HG02981 (cell line): ENCODE results near the gene SMAP1.

ENCODE experiments used
- ATAC-seq: cut with Tn5 transposase; IDR thresholded peaks from one replicate; pipeline ENCODE4 v1.9.1; 2021; ENCODE audit warnings: mild to moderate bottlenecking, moderate library complexity; ENCODE audit not compliant: unreplicated experiment

The SMAP1 gene

DNA sequence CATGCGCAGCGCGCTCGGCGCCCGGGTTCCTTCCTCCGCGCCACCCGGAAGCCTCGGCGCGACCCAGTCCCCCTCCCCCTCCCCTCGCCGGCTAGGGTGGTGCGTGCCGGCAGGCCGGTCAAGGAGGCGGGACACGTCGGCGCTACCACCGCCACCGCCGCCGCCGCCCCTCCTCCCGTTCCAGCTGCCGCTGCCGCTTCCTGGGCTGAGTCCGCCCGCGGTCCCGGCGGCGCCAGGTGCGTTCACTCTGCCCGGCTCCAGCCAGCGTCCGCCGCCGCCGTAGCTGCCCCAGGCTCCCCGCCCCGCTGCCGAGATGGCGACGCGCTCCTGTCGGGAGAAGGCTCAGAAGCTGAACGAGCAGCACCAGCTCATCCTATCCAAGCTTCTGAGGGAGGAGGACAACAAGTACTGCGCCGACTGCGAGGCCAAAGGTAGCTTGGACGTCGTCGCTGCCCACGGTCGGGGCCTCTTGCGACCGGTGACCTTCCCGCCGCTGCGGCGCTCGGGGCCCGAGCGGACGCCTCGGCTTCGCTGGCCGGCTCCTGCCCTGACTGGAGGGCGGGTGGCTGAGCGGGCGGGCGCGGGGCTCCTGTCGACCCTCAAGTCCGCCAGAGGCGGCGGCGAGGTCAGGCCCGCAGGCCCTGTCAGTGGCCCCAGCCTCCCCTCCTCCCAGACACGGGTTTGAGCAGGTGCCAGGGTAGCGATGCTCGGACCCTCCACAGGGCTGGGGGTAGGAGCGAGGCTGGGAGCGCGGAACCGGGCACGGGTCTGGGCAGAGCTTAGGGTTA, at the start of gene SMAP1:
Gene SMAP1, plus strand, starts transcription at position 173 of the 788 bp plus-strand sequence. Its CDS starts 141 bp downstream, at position 314.
- ATAC-seq = peak; percentile 91

DNA sequence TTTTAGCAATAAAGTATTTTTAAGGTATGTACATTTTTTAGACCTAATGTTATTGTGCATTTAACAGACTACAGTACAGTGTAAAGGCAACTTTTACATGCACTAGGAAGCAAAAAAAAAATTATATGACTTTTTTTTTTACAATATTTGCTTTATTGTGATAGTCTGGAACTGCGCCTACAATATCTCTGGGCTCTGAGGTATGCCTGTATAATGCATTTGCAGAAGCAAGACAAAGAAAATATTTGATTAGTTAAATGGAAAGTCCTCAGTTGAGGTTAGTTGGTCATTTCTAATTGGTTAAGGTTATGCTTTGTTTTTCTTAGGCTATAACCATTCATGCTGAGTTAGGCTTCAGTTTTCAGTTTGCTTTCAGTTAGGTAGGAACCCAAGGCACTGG, 46.9 kb upstream of the SMAP1 start:
- no peak for ATAC-seq

DNA sequence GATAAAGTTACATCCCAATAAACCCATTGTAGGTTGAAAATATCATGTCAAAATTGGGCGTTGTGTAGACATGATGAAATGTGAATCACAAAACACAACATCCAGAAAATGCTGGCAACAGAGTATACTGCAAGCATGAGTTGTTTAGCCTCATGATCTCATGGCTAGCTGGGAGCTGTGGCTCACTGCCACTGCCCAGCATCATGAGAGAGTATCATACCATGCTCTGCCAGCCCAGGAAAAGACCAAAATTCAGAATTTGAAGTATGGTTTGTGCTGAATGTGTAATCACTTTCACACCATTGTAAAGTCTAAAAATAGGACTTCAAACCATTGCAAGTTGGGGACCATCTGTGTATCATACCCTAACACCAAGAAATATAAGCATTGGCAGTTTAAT, 45.2 kb upstream of the SMAP1 start:
- no peak for ATAC-seq

DNA sequence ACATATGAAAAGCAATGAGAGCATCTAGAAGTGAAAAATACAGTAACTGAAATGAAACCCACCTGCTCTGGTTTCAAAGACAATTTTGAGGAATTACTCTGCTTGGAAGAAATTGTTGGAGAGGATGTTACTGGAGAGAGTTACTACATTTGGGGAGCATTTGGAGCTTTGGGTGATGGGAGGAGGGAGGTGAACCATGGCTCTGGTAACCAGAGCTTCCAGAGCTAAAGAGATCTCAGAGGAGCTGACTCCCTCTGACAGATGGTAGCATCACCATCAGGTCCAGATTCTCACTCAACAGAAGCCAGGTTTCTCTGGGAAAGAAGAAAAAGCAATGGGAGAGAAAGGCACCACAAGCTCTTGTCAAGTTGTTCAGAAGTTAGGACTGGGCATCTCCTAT, 42.2 kb upstream of the SMAP1 start:
- no peak for ATAC-seq

DNA sequence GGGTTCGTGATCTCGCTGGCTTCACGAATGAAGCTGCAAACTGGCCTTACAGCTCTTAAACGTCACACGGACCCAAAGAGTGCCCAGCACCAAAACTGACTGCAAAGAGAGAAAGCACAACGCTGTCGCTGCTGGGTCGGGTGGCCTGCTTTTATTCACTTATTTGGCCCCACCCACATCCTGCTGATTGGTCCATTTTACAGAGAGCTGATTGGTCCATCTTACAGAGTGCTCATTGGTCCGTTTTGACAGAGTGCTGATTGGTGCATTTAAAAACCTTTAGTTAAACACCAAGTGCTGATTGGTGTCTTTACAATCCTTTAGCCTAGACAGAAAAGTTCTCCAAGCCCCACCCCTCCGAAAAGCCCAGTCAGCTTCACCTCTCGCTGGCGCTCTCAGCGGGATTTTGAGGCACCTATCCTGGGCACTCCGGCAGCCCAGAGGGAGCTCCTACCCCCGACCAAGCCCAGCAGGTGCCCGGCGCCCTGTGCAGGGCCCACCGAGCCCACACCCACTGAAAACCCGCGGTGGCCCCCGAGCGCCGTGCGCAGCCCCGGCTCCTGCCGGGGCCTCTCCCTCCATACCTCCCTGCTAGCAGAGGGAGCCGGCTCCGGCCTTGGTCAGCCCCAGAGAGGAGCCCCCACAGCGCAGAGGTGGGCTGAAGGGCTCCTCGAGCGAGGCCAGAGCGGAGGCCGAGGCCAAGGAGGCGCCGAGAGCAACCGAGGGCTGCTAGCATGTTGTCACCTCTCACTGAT, 40.0 kb upstream of the SMAP1 start:
- no peak for ATAC-seq

DNA sequence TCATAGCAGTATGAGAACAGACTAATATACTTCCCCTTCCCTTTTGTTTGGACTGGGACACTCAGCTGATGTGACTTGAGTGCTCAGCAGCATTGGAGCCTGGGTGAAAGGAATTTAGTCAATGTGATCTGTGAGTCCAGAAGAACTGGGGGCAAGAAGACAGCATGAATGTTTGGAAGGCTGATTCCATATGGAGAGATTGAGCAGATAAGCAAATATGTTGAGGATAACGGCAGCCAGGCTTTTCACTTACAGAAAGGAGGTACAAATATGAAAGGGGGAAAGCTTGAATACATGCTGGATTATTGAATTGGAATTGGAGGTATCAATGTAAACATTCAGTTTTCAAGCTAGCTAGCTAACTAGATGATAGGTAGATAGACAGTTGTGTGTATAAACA, 37.8 kb upstream of the SMAP1 start:
- ATAC-seq = no peak

DNA sequence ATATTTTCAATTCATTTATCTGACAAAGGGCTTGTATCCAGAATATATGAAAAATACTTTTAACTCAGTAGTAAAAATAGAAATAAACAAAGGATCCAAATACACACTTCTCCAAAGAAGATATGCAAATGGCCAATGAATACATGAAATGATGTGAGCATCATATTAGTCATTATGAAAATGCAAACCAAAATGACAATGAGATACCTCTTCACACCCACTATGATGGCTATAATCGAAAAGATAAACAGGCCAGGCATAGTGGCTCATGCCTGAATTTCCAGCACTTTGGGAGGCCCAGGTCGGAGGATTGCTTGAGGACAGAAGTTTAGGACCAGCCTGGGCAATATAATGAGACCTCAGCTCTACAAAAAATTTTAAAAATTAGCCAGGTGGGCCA, 33.8 kb upstream of the SMAP1 start:
- ATAC-seq = no peak

DNA sequence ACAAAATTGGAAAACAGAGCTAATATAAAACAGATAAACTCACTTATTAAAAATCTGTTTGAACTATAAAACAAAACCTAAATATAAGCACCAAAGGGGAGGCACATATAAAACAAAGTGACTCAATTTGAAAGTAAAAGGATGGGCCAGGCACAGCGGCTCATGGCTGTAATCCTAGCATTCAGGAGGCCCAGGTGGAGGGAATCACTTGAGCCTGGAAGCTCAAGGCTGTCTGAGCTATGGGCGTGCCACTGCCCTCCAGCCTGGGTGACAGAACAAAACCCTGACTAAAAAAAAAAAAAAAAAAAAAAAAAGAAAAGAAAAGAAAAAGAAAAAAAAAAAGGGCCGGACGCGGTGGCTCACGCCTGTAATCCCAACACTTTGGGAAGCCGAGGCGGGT, 31.1 kb upstream of the SMAP1 start:
- no peak for ATAC-seq

DNA sequence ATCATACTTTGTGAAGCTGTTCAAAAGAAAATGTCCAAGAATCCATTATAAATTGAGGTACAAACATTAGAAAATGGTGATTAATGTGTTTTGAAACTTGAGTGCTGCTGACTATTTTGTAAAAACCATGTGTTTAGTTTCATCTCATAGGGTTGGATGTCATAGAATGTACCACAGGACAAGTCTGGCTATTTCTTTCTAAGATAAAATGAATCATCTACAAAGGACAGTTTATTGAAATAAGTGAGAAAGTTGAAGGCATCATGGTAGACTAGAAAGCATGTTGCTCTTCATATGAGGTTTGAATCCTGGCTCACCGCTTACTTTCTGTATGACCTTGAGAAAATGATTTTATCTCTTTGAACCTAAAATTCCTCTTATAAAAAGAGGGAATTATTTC, 29.2 kb upstream of the SMAP1 start:
- no peak for ATAC-seq

DNA sequence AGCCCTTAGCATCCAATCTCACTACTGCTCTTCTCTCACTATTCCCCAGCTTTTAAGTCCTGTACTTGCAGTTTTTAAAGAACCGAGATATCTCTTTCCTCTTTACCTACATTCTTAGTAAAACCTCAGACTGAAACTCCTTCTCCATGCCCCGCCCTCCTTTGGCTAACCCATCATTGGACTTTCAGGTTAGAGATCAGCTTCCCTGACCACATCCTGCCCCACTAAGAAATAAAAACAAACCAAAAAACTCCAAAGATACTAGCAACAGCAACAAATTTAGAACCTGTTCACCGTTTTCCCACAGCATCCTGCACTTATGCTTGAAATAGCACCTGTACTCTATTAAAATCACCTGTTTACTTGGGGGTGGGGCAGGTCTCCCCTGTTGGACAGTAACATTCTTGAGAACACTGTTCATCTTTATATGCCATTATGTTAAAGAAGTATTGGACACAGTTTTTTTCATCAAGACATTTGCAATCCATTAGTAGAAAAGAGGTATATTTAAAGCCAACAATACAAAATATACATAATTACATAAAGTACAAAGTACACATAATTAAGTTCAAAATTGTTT, 16.3 kb upstream of the SMAP1 start:
- no peak for ATAC-seq

DNA sequence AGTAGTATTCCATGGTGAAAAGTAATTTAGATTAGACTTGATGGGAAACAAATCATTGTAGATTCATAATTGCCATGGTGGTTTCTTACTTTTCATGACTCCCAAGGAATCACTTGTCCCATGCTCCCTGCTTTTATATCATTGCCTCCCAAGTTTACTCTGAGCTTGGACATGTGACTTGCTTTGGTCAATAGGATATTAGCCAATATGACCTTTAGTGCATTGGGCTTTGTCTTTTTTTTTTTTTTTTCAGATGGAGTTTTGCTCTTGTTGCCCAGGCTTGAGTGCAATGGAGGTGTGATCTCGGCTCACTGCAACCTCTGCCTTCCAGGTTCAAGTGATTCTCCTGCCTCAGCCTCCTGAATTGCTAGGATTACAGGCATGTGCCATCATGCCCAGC, 15.5 kb upstream of the SMAP1 start:
- no peak for ATAC-seq

DNA sequence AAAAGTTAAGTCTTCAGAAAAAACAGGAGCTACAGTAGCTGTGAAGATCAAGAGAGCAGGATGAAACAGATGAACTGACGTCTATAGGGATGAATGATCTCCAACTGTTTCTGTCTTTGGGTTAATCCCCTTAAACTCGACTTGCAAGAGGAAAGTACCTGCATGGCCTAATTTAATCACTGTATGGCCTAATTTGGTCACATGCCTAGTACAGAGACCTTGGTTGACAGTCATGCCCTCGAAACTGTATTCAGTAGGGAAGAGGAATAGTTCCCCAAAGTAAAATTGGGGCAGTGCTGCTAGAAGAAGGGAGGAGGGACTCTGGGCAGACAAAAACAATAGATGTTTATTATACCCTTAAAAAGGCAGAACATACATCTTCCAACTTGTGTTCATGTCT, 10.0 kb upstream of the SMAP1 start:
- no peak for ATAC-seq

DNA sequence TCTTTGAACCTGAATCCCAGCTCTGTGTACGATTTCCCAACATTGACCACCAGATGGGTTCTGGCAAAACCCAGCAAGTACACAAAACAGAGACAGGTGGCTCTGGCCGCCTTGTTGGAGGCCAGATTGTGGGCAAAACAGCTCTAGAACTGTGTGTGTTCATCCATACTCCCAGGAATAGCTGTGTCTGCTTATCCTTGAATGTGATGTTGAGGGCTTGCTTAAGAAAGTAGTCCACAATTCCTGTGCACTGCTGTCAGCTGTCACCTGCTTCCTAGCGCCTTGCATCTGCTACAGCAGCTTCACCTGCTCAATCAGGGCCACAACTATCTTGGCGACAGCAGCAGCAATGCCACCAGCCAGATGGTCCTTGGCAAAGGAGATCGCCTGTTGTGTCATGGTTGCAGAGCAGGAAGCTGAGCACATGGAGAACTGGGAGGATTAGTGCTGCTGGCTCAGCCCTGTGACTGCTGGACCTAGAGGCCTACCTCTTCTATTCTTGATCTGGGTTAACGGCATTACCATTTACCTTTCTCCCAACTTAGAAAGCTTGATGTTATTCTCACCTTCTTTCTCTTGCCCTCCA, 3.7 kb upstream of the SMAP1 start:
- ATAC-seq = no peak

DNA sequence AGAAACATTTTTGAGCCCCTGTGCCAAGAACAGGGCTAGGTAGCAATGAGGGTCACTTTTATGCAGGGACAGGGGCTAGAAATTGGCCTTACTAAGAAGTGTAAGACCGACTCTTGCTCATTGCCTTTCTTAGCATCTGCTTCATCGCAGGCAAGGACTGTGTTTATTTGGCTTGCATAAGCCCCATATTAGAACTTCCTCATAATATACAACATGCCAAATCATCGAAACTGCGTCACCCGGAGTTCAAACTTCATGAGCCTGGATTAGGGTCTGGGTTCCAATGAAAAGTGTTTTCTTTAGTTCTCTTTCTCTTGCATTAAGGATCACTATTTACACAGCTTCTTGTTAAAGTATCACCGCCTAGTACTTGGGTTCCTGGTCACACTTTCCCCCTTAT, 977 bp upstream of the SMAP1 start:
- ATAC-seq = no peak

DNA sequence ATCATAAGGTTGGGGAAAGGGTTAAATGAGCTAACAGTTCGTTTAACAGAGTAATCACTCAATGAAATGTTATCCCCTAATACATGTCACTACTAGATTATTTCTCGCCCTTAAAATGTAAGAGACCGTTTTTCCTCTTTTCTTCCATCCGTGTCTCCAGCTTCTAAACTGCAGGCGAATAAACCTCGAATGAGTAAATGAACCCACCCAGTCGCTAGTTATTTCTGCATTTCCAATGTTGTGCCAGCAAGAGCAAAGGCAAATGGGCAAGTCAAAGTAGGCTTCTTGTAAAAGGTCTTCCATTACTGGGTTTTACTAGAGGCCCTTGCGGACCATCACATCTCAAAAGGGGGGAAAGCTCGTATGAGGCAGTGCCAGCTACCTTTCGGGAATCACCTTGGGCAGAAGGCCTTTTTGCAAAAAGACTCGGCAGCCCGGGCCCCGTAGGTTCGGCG, 400 bp upstream of the SMAP1 start:
- ATAC-seq = peak; percentile 1

DNA sequence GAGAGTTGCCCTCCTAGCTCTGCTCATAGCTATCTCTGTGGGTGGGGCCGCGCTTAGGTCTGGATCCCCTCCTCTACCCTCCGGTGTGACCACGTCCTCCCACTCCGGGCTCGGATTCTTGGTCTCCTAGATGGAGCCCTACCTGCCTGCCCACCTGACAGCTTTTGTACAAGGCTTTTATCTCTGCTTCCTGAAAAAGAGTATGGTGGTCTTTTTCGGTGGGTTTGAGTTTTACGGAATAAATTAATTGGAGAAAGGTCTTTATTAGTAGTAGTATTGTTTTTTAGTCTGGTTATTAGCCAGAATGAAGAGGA, 773 bp downstream of the SMAP1 start:
- no peak for ATAC-seq

DNA sequence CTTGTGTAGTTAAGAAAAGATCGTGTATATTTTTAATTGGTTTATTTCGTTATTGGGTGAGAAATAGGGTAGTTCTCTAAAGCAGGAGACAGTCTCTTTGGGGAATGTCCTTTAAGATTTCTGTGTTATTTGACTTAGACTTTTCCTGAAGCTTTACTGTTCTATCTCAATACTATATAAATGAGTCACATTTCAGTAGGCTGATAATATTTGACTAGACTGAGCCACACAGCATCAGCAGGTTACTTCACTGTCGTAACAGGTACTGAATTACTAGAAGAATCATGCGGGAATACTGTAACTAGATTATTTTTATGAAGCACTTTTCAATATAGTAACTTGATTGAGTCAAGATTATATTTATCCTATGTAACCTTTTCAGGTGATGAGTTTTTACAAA, 1.4 kb downstream of the SMAP1 start:
- ATAC-seq = peak; percentile 19

DNA sequence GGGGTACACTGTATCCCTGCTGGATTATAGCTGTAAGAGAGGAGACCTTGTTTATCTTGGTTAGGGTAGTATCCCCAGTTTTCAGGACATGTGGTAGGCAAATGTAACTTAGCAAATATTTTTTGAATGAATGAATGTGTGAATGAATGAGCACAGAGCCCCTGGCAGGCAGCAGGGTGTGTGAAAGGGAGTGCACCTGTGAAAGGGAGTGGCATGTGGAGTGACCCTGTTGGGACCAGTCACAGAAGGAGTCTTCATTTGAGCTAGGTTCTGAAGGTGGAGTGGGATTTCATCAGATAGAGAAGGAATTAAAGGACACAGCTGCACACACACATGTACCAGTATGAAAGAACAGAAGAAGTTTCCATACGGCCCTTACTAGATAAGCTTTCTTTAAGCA, 4.9 kb downstream of the SMAP1 start:
- no peak for ATAC-seq

DNA sequence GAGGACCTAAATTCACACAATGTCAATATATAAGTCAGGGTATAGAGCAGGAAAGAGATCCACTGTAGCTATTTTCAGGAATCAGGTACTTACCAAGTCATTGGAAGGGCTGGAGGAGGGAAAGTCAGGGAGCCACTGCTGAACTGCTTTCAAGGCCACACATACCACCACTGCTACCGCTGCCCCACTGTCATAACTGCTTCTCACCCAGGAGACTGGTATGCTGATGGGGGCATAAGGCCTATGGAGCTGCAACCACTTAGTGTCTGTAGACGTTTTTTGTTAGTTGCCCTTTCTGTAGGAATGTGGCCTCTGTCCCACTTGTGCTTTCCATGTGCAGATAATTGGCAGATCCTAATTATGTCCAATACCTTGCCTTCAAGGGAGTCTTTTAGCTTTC, 5.4 kb downstream of the SMAP1 start:
- no peak for ATAC-seq

DNA sequence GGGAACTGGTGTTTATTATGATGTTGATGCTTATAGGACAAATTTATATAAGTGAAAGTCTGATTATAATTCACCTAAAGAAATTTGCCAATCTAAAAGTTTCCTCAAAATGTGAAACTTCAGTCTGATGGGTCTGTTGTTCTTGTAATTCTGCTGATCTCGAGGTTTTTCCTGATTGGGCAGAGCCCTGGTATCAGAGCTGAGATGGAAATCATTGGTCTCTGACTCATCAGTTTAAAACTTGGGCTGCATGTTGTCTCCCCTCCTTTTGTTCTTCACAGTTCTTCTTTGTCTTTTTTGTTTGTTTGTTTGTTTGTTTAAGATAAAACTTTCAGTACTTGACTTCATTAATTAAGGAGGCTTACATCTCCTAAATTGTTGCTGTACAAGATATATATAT, 5.9 kb downstream of the SMAP1 start:
- no peak for ATAC-seq

DNA sequence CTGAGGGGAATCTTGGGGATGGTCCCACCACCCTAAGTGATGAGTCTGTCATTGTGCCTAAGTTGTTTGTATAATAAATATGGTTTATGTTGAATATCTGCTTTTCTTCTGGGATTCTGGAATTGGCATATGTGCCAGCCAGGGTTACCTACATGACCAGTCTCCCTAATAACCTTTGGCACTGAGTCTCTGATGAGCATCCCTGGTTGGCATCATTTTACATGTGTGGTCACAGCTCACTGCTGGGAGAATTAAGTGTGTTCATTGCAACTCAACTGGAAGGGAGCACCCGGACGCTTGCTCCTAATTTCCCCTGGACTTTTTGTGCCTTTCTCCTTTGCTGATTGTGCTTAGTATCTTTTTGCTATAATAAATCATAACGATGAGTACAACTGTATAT, 8.1 kb downstream of the SMAP1 start:
- no peak for ATAC-seq

DNA sequence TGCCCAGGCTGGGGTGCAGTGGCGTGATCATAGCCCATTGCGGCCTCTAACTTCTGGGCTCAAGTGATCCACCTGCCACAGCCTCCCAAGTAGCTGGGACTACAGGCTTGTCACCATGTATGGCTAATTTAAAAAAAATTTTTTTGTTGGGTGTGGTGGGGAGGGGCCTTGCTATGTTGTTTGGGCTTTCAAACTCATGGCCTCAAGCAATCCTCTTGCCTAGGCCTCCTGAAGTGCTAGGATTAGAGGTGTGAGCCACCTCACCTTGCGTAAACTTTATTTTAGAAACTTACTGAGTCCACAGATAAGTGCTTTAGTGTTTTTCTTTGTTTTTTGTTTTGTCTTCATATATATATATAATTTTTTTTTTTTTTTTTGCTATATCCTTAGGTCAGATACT, 9.1 kb downstream of the SMAP1 start:
- ATAC-seq = no peak
